Smooth muscle cell (in vitro differentiated cells): ENCODE results near the gene SLC7A5. TPM values are rescaled to one million over a fixed set of nuclear protein-coding genes. Genes with fewer than 3 reads are reported as not detected.

Source experiments
- DNase-seq: peaks from one replicate; lab custom pipeline; 2025; ENCODE audit not compliant: unreplicated experiment; lab: John Stamatoyannopoulos, UW
- H2AFZ ChIP-seq: fragments of 200-600 bp; sonication (generic); 2 replicates; pipeline ENCODE4 v1.6.0; 2016; ENCODE audit warnings: antibody characterized with exemption, low read depth, mild to moderate bottlenecking
- H3F3A ChIP-seq: fragments of 200-600 bp; sonication (generic); 2 replicates; pipeline ENCODE4 v1.6.0; 2017; ENCODE audit warnings: antibody characterized with exemption, low read depth
- H3K27ac ChIP-seq: fragments of 200-600 bp; sonication (generic); 2 replicates; pipeline ENCODE4 v1.5.1; 2016; ENCODE audit warnings: low read depth, mild to moderate bottlenecking
- H3K27me3 ChIP-seq: fragments of 200-600 bp; sonication (generic); 2 replicates; pipeline ENCODE4 v1.6.1; 2016; ENCODE audit warnings: low read depth, mild to moderate bottlenecking
- H3K36me3 ChIP-seq: fragments of 200-600 bp; sonication (generic); 2 replicates; pipeline ENCODE4 v1.5.1; 2016; ENCODE audit warnings: low read depth
- H3K4me1 ChIP-seq: fragments of 200-600 bp; sonication (generic); 2 replicates; pipeline ENCODE4 v1.5.1; 2016; ENCODE audit warnings: low read depth
- H3K4me2 ChIP-seq: fragments of 200-600 bp; sonication (generic); 2 replicates; pipeline ENCODE4 v1.6.0; 2016; ENCODE audit warnings: mild to moderate bottlenecking
- H3K4me3 ChIP-seq: fragments of 200-600 bp; sonication (generic); 2 replicates; pipeline ENCODE4 v1.5.1; 2016; ENCODE audit warnings: mild to moderate bottlenecking
- H3K79me2 ChIP-seq: fragments of 200-600 bp; sonication (generic); 2 replicates; pipeline ENCODE4 v1.6.0; 2016; ENCODE audit warnings: low read depth, mild to moderate bottlenecking
- H3K9ac ChIP-seq: fragments of 200-600 bp; sonication (generic); 2 replicates; pipeline ENCODE4 v1.6.0; 2016; ENCODE audit warnings: low read depth
- H3K9me3 ChIP-seq: fragments of 200-600 bp; sonication (generic); replicated peaks from 2 replicates; pipeline ENCODE4 v1.5.1; 2016; ENCODE audit warnings: low read depth
- H4K20me1 ChIP-seq: fragments of 200-600 bp; sonication (generic); 2 replicates; pipeline ENCODE4 v1.6.0; 2016; ENCODE audit warnings: low read depth
- WGBS: methylation state at CpG from one replicate; pipeline ENCODE4 v1.1.7; 2016; ENCODE audit warnings: low lambda C conversion rate; 5-methylcytosine and 5-hydroxymethylcytosine counted together
- polyA plus RNA-seq: library from polyadenylated mRNA; unstranded; fragments of >200 nt; fragmentation: Nextera tagmentation; extraction: Ambion mirVana; gene quantifications from 2 replicates; pipeline ENCODE4 v1.2.1, GENCODE V29; 2016
- total RNA-seq: library from RNA; depleted of rRNA; stranded (reverse); fragments of >200 nt; gene quantifications from 2 replicates; pipeline ENCODE4 v1.2.3, GENCODE V29; 2014
- TF ChIP-seq, protein P1 (sequence below): fragments of 200-600 bp; sonication (generic); IDR thresholded peaks from 2 replicates; pipeline ENCODE4 v1.5.1; 2017; ENCODE audit warnings: borderline replicate concordance, mild to moderate bottlenecking, antibody characterized with exemption; ENCODE audit not compliant: insufficient read depth, poor library complexity, severe bottlenecking

SLC7A5 gene
- total and polyA plus RNA-seq, 2 experiments from 2014 or later: 51.3 to 58.8 TPM

DNA sequence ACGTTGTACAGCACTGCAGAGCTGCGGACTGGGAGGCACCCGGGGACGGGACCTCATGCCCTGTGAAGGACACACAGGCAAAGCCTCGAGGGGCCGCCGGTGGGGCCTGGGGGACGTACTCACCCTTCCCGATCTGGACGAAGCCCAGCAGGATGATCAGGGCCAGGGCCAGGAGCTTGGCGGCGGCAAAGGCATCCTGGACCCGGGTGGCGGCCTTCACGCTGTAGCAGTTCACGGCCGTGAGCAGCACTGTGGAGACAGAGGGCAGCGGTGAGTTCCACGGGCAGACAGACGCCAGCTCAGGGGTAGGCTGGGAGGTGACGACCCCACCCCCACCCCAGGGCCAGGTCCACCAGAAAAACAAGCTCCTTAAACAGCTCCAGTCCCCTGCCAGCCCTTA, 17.7 kb downstream of the SLC7A5 start:
- no peak for DNase-seq
- Histone ChIP-seq H4K20me1 (peaks cover 64% of the 10 kb centered on the region), H3K36me3 (no peaks in the 10 kb centered on the region), H3F3A (peaks cover 16% of the 10 kb centered on the region), H3K4me2 (peak overlapping the region; percentile 86), H3K27me3 (no peaks in the 10 kb centered on the region), H3K4me1 (peaks cover 24% of the 10 kb centered on the region), H3K79me2 (peaks cover 70% of the 10 kb centered on the region), H2AFZ (no peak overlapping the region), H3K4me3 (no peak overlapping the region), H3K27ac (peak overlapping the region; percentile 98), H3K9ac (peak overlapping the region; percentile 90), H3K9me3 (no peaks in the 10 kb centered on the region)
- 68% methylated on average over 21 of the region's 21 CpGs for WGBS
- TF ChIP-seq, protein P1, sequence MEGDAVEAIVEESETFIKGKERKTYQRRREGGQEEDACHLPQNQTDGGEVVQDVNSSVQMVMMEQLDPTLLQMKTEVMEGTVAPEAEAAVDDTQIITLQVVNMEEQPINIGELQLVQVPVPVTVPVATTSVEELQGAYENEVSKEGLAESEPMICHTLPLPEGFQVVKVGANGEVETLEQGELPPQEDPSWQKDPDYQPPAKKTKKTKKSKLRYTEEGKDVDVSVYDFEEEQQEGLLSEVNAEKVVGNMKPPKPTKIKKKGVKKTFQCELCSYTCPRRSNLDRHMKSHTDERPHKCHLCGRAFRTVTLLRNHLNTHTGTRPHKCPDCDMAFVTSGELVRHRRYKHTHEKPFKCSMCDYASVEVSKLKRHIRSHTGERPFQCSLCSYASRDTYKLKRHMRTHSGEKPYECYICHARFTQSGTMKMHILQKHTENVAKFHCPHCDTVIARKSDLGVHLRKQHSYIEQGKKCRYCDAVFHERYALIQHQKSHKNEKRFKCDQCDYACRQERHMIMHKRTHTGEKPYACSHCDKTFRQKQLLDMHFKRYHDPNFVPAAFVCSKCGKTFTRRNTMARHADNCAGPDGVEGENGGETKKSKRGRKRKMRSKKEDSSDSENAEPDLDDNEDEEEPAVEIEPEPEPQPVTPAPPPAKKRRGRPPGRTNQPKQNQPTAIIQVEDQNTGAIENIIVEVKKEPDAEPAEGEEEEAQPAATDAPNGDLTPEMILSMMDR: no peak

DNA sequence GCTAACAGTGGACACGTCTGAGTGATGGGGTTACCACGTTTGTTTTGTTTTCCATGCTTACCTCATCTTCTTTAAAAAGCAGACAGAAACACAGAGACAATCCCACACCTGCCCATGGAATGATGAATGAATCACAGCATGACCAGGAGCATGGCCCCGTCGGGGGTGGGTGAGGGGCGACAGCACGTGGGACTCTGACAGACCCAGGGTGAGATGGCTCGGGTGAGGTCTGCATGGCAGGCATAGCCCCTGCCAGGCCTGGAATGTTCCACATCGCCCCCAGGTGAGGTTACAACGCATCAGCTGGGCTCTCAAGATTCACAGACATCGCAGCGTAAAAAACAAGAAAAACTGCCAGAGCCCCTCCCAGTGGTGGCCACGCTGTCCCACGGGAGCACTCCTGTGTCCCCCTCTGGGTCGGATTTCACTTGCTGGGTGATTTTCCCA, 18.1 kb downstream of the SLC7A5 start:
- peaks cover 74% of the 10 kb centered on the region for H3K79me2 ChIP-seq
- no peaks in the 10 kb centered on the region for H3K9me3 ChIP-seq
- TF ChIP-seq, protein P1: no peak
- H3F3A ChIP-seq: peaks cover 16% of the 10 kb centered on the region
- peak overlapping the region; percentile 98 for H3K27ac ChIP-seq
- 74% methylated on average over 14 of the region's 14 CpGs for WGBS
- H4K20me1 ChIP-seq: peaks cover 64% of the 10 kb centered on the region
- no peak overlapping the region for H3K4me3 ChIP-seq
- DNase-seq: no peak
- H3K4me1 ChIP-seq: peaks cover 24% of the 10 kb centered on the region
- peak overlapping the region; percentile 90 for H3K9ac ChIP-seq
- H2AFZ ChIP-seq: no peak overlapping the region
- H3K27me3 ChIP-seq: no peaks in the 10 kb centered on the region
- no peaks in the 10 kb centered on the region for H3K36me3 ChIP-seq
- H3K4me2 ChIP-seq: no peak overlapping the region

DNA sequence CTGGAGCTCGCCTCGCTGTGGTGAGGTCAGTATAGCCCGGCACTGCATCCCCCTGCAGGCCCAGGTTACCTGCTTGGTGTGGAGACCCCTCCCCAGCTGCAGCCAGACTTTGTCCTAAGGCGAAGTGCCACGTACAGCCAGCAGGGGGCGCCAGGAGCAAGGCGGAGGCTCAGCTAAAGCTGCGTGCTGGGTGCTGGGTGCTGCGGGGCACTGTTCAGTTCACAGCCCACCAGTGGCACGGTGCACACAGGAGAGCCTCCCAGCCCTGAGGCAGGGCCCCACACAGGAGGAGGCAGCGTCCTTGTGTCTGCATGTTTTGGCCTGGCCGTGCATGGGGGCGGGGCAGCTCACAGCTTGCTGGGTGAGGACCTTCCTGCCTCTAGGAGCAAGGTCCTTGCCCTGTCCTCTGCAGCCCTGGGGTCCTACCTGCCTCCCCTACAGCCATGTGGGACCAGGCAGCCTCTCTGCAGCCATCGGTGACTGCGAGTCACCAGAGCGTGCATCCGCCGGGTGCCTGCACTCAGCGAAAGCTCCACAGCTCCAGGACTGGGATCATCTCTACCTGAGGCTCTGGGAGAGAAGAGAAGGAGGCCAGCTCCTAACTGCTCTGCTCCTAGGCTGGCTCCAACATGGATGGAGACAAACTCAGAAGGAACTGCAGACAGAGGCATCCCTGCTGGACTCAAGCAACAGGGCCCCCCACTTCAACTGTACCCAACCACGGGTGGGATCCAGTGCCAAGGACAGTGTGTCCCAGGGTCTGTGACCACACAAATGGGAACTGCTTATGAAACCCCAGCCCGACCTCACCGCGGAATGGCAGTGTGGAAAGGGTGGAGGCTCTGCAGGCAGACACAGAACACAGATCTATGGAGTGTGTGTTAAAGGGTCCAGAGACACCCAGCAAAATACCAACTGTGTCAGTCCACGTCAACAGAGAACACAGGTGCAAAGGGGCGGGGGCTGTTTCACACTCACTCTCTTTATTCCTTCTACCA, 19.0 kb downstream of the SLC7A5 start:
- H3K9ac ChIP-seq: peak overlapping the region; percentile 67
- H3K36me3 ChIP-seq: no peaks in the 10 kb centered on the region
- TF ChIP-seq, protein P1: peak; percentile 100
- 68% methylated on average over 25 of the region's 25 CpGs for WGBS
- peaks cover 11% of the 10 kb centered on the region for H3F3A ChIP-seq
- no peak overlapping the region for H3K4me2 ChIP-seq
- peaks cover 21% of the 10 kb centered on the region for H3K4me1 ChIP-seq
- H3K4me3 ChIP-seq: no peak overlapping the region
- peak overlapping the region; percentile 98 for H3K27ac ChIP-seq
- H3K9me3 ChIP-seq: no peaks in the 10 kb centered on the region
- peaks cover 74% of the 10 kb centered on the region for H3K79me2 ChIP-seq
- H4K20me1 ChIP-seq: peaks cover 64% of the 10 kb centered on the region
- DNase-seq: peak; percentile 10
- no peaks in the 10 kb centered on the region for H3K27me3 ChIP-seq
- H2AFZ ChIP-seq: no peak overlapping the region
